ENCODE measurements around the gene ALDOA.

The ALDOA gene

DNA sequence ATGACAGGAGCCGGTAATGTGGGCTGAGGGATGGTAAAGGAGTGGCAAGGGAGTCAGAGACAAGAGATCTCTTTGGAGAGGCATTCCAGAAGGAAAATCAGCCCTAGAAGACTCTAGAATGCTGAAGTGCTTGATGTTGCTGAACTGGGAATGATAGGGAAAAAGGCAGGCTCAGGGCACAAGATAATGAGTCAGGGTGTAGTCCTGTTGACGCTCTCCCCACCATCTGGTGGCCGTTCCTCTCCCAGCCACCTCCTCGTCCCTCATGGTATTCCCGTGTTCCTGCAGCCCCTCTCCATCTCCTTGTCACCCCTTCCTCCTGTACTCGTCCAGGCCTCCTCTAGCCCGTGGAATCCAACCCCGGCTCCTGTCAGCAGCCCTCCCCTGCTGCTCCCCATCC lies 11.1 kb upstream of the ALDOA start:
- H3K4me1 ChIP-seq = peaks cover 15% of the 10 kb centered on the region
- H3K79me2 ChIP-seq = no peaks in the 10 kb centered on the region
- no peaks in the 10 kb centered on the region for H3K9me3 ChIP-seq (ENCODE audit: control insufficient read depth, low read length)
- H3K27ac ChIP-seq = no peak overlapping the region
- H3K4me3 ChIP-seq (ENCODE audit: low read depth, low read length) = no peak overlapping the region
- TF ChIP-seq, protein P1, sequence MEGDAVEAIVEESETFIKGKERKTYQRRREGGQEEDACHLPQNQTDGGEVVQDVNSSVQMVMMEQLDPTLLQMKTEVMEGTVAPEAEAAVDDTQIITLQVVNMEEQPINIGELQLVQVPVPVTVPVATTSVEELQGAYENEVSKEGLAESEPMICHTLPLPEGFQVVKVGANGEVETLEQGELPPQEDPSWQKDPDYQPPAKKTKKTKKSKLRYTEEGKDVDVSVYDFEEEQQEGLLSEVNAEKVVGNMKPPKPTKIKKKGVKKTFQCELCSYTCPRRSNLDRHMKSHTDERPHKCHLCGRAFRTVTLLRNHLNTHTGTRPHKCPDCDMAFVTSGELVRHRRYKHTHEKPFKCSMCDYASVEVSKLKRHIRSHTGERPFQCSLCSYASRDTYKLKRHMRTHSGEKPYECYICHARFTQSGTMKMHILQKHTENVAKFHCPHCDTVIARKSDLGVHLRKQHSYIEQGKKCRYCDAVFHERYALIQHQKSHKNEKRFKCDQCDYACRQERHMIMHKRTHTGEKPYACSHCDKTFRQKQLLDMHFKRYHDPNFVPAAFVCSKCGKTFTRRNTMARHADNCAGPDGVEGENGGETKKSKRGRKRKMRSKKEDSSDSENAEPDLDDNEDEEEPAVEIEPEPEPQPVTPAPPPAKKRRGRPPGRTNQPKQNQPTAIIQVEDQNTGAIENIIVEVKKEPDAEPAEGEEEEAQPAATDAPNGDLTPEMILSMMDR (IDR thresholded peaks at IDR 0.05) = no peak
- H3K9ac ChIP-seq = no peak overlapping the region
- H3K27me3 ChIP-seq (ENCODE audit: control insufficient read depth, insufficient read depth, low read length) = no peaks in the 10 kb centered on the region
- H3K36me3 ChIP-seq (ENCODE audit: control insufficient read depth, insufficient read depth, low read length) = no peaks in the 10 kb centered on the region
- H2AFZ ChIP-seq = no peak overlapping the region
- H3K4me2 ChIP-seq (ENCODE audit: low read length) = peak overlapping the region; percentile 64

DNA sequence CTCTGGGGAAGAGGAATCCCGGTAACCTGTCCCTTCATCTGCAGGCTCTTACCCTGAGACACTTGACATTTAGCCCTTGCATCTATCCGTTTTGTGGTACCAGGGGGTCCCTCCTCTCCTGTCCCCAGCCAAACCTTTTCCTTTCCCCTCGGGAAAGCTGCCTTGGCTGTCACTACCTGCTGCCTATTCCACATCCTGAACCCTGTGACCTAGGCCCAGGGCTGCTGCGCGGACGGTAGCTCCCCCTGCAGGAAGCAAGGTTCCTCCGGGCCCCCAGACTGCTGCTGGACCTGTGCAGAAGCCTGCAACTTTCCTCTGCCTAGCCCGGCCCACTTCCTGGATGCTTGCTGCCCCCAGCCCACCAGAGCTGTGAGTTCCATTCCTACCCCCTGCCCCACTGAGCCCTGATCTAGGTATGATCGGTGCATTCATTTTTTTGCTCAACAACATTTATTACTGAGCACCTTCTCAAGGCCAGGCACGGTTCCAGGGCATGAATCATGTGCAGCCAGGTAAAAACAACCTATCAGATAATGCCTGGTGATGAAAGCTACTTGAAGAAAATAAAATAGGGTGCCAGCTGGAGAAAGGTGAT lies 10.5 kb upstream of the ALDOA start:
- Histone ChIP-seq H3K9ac (no peak overlapping the region), H3K27ac (peak overlapping the region; percentile 77), H3K79me2 (no peaks in the 10 kb centered on the region), H3K27me3 (ENCODE audit: control insufficient read depth, insufficient read depth, low read length) (no peaks in the 10 kb centered on the region), H3K4me2 (ENCODE audit: low read length) (peak overlapping the region; percentile 64), H3K9me3 (ENCODE audit: control insufficient read depth, low read length) (no peaks in the 10 kb centered on the region), H2AFZ (peak overlapping the region; percentile 35), H3K36me3 (ENCODE audit: control insufficient read depth, insufficient read depth, low read length) (no peaks in the 10 kb centered on the region), H3K4me1 (peaks cover 15% of the 10 kb centered on the region), H3K4me3 (ENCODE audit: low read depth, low read length) (peak overlapping the region; percentile 19)
- TF ChIP-seq, protein P1 (IDR thresholded peaks at IDR 0.05) = peak; percentile 68

DNA sequence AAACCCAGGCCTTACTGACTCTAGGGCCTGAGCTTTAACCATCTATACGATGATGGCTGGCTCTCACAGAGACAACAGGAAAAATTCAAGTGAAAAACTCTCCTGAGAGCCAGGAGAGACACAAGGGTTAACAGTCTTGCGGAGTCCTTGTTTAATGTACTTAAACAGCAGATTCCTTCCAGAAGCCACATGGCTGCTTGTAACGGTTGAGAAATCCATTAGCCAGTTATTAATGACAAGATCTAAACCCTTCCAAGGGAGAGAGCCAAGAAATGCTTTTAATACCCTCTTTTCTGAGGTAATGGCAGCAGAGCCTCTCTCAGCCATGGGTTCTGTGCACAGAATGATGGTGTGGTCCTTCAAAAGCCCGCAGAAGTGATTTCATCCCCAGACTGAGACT lies 5.2 kb upstream of the ALDOA start:
- Histone ChIP-seq H3K9me3 (ENCODE audit: control insufficient read depth, low read length) (no peaks in the 10 kb centered on the region), H2AFZ (no peak overlapping the region), H3K79me2 (peaks cover 6% of the 10 kb centered on the region), H3K4me1 (peaks cover 28% of the 10 kb centered on the region), H3K9ac (no peak overlapping the region), H3K27me3 (ENCODE audit: control insufficient read depth, insufficient read depth, low read length) (no peaks in the 10 kb centered on the region), H3K4me3 (ENCODE audit: low read depth, low read length) (no peak overlapping the region), H3K36me3 (ENCODE audit: control insufficient read depth, insufficient read depth, low read length) (no peaks in the 10 kb centered on the region), H3K27ac (peak overlapping the region; percentile 61), H3K4me2 (ENCODE audit: low read length) (peak overlapping the region; percentile 5)
- TF ChIP-seq, protein P1 (IDR thresholded peaks at IDR 0.05) = no peak

DNA sequence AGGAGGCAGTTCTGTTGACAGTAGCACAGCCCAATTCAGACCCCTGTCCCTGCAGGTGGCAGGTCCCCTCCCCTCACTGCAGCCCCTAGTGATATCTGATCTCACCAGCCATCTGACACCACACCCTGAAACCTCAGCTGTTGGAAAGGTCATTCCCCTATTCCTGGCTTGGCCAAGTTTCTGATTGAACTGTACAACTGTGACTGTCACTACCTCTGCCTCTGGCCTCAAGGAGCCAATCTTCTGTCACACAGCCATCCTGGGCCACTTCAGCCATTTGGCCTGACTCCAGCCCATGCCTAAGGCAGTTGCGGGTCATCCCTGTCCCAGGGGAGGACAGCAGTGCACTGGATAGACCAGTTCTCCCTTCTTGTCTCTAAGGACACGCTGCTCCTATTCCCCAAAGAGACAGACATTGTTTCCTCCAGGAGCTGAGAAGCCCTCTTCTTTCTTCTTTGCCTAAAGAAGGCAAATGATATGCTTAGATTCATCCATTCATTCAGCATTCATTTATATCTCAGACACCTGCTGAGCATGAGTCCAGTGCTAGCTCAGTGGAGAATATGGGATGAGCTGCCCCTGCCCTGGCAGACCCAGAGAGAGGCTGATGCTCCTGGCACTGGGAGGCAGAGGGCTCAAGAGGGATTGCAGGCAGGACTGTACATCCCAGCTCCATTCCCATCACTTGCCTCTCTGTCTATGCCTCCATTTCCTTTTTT lies 4.6 kb upstream of the ALDOA start:
- peaks cover 10% of the 10 kb centered on the region for H3K79me2 ChIP-seq
- no peak overlapping the region for H3K4me3 ChIP-seq (ENCODE audit: low read depth, low read length)
- peak overlapping the region; percentile 61 for H3K27ac ChIP-seq
- H3K4me2 ChIP-seq (ENCODE audit: low read length) = peak overlapping the region; percentile 5
- no peaks in the 10 kb centered on the region for H3K9me3 ChIP-seq (ENCODE audit: control insufficient read depth, low read length)
- H2AFZ ChIP-seq = peak overlapping the region; percentile 39
- no peaks in the 10 kb centered on the region for H3K36me3 ChIP-seq (ENCODE audit: control insufficient read depth, insufficient read depth, low read length)
- peaks cover 22% of the 10 kb centered on the region for H3K4me1 ChIP-seq
- no peak overlapping the region for H3K9ac ChIP-seq
- TF ChIP-seq, protein P1 (IDR thresholded peaks at IDR 0.05) = no peak
- no peaks in the 10 kb centered on the region for H3K27me3 ChIP-seq (ENCODE audit: control insufficient read depth, insufficient read depth, low read length)
